IPS-NIHi7 (cell line): Measurements from ENCODE around the gene DLGAP1.
"Not testable (repeated sequence)": the region's sequence is repeated elsewhere in the genome, so short reads cannot be mapped to it uniquely, and the experiment has no call there.

ENCODE experiments used
- DNase-seq: peaks from one replicate; pipeline ENCODE4 v3.0.0; 2012; ENCODE audit warnings: mixed read lengths; ENCODE audit errors: extremely low spot score

DLGAP1 gene

GRCh38 chr18:3625742-3626091 is 829.4 kb downstream of the DLGAP1 start:
- no peak for DNase-seq

- no peak for DNase-seq
Observed at GRCh38 chr18:3624935-3625741, 830.0 kb downstream of the DLGAP1 start.

DNA sequence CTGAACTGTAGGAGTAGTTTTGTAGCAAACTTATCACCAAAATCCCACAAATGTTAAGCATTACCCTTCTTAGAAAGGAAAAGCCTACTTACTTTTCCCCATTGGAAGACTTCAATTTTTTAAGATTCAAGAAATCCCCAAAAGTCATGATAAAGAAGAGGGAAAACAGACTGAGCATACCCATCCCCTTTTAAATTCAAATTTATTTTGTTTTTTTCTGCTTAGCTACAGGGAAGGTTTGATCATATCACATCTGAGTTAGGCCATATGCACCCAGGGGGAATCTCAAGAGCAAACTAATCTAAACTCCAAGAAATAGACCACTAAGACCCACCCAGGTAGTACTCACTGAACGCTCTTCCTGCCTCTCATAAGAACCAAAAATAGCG is 830.6 kb downstream of the DLGAP1 start:
- DNase-seq = no peak

- DNase-seq = peak; percentile 65
Observed at GRCh38 chr18:3623769-3624545, 831.1 kb downstream of the DLGAP1 start.

- no peak for DNase-seq
Observed at GRCh38 chr18:3620146-3621119, 834.7 kb downstream of the DLGAP1 start.

GRCh38 chr18:3619746-3620145 is 835.4 kb downstream of the DLGAP1 start:
- no peak for DNase-seq

DNA sequence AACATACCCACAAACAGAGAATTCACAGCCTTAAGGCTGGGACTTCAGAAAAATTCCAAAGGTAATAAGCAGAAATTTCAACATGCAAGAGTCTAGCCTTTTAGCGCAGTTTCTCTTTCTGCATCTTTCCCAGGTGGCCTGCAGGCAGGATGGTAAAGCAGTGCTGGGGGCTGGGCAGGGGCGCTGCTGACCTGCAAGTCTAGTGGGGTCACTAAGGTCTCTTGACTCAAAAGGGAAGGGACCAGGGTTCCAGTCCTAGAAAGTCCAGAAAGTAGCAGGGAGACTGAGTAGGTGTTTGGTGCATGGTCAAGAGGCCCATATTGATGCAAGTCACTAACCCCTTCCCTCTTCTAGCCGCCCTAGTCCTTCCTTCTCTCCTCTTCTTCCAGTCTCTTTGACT is 835.9 kb downstream of the DLGAP1 start:
- no peak for DNase-seq

DNA sequence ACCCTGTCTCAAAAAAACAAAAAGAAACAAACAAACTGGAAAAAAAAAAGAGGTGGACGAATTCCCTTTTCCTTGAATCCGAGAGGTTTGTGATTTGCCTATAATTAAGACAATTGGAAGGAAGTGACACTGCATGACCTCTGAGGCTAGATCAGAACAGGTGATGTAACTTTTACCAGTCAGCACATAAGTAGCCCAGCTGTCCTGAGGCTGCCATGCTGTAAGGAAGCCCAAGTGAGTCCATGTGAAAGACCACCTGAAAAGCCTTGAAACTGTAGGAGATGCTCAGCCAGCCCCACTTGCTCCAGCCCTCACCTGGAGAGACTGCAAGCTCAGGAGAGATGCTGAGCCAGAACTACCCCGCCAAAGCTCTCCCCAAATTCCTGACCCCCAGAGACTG is 838.4 kb downstream of the DLGAP1 start:
- no peak for DNase-seq

GRCh38 chr18:3616142-3616541 is 839.0 kb downstream of the DLGAP1 start:
- no peak for DNase-seq

DNA sequence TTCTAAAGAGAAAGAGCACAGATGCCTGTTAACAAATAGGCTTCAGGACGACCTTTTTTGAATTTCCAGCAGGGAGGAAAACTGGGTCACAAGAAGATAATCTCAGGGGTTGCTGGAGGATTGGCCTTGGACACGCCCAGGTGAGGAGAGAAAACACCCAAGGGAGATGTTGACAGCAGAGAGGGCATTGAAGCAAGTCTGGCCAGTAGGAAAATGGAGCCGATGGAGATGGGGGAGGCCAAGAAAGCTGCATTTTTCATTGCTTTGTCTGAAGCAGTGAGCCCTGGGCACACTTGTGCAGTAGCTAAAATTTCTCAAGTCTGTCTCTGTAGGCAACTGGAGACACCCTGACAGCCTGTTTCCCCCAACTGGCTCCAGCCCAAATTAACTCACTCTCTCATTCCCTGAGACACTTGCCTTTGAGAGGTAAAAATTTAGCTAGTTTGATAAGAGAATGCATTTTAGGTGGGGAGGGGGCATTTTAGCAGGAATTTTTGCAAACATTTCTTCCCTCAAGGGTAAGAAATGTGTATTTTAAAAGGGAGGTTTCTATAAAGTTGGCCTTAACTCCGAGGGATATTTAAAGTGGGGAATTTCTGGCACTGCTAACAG is 839.6 kb downstream of the DLGAP1 start:
- no peak for DNase-seq

GRCh38 chr18:3612315-3612714 is 842.8 kb downstream of the DLGAP1 start:
- no peak for DNase-seq

GRCh38 chr18:3611313-3612090 is 843.6 kb downstream of the DLGAP1 start:
- DNase-seq = no peak

DNA sequence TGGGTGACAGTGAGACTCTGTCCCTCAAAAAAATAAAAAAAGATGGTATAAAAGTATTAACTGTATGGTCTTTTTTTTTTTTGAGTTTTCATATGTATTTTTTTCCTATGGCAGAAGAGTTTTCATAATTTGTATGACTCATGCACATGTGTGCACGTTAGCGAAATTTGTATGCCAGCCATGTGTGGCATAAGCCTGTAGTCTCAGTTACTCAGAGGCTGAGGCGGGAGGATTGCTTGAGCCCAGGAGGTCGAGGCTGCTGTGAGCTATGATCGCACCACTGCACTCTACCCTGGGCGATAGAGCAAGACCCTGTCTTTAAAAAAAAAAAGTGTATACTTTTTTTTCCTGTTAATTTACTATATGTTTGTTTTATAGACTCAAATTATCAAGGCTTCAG is 844.3 kb downstream of the DLGAP1 start:
- DNase-seq = no peak

- DNase-seq = no peak
Observed at GRCh38 chr18:3610188-3610708, 844.9 kb downstream of the DLGAP1 start.

GRCh38 chr18:3608488-3608887 is 846.6 kb downstream of the DLGAP1 start:
- no peak for DNase-seq

DNA sequence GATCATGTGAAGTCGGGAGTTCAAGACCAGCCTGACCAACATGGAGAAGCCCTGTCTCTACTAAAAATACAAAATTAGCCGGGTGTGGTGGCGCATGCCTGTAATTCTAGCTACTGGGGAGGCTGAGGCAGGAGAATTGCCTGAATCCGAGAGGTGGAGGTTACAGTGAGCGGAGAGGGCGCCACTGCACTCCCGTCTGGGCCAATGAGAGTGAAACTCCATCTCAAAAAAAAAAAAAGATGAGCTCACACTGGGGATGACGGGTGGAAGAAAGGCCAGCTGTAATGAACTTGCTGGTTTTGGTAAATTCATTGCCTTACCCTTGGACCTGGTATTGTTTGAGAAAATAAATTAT is 847.0 kb downstream of the DLGAP1 start:
- not testable (repeated sequence) for DNase-seq

GRCh38 chr18:3607309-3608098 is 847.6 kb downstream of the DLGAP1 start:
- DNase-seq = no peak

DNA sequence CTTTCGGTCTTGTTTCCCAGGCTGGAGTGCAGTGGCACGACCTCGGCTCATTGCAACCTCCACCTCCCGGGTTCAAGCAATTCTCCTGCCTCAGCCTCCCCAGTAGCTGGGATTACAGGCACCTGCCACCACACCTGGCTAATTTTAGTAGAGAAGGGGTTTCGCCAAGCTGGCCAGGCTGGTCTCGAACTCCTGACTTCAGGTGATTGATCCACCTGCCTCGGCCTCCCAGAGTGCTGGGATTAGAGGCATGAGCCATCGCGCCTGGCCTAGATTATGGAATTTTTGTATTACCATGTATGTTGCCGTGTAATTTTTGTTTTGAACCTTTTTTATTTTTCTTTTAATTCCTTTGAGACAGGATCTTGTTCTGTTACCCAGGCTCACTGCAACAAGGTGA is 848.2 kb downstream of the DLGAP1 start:
- not testable (repeated sequence) for DNase-seq

DNA sequence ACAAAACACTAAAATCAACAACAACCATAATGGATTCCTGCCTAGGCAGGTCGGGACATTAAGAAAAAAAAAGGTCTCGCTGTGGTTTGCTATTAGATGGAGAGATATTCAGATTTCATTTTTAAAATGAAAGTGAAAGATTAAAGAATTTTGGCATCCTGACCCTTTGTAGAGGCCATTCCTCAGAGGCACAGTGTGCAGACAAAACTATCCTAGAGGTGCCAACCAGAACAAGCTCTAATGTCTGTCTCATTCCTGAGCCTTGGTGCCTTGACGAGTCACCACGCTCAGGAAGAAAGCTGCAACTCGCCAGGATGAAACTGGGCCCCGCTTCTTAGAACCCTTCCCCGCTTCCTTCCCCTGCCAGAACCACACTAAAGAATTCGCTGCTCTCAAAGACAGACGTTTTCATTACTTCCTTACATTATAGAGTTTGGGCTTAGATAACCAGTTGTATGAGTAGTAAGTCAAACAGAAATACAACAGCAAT is 849.1 kb downstream of the DLGAP1 start:
- DNase-seq = no peak

- DNase-seq = no peak
Observed at GRCh38 chr18:3605486-3605952, 849.6 kb downstream of the DLGAP1 start.
